ENCODE measurements around the gene IGBP1.

DNA sequence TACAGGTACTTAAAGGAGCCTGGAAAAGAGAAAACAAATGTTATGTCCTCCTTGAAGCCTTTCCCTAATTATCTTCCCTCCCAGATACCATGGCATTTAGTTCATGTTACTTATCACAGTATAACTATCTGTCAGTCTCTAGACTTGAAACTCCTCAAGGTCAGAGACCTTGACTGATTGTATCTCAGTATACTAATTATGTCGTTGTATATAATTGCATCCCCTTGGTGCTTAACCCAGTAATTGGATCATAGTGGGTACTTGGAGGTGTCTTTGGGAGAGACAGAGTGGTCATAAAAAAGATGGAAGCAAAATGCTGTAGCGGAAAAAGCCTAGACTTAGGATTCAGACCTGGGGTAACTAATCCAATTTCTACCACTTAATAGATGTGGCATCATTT, 8.1 kb downstream of the IGBP1 start:
- TF ChIP-seq, protein P1, sequence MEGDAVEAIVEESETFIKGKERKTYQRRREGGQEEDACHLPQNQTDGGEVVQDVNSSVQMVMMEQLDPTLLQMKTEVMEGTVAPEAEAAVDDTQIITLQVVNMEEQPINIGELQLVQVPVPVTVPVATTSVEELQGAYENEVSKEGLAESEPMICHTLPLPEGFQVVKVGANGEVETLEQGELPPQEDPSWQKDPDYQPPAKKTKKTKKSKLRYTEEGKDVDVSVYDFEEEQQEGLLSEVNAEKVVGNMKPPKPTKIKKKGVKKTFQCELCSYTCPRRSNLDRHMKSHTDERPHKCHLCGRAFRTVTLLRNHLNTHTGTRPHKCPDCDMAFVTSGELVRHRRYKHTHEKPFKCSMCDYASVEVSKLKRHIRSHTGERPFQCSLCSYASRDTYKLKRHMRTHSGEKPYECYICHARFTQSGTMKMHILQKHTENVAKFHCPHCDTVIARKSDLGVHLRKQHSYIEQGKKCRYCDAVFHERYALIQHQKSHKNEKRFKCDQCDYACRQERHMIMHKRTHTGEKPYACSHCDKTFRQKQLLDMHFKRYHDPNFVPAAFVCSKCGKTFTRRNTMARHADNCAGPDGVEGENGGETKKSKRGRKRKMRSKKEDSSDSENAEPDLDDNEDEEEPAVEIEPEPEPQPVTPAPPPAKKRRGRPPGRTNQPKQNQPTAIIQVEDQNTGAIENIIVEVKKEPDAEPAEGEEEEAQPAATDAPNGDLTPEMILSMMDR (IDR thresholded peaks at IDR 0.05) = no peak
- TF ChIP-seq POLR2AphosphoS5 (IDR thresholded peaks at IDR 0.05) = no peak
- no peak for TF ChIP-seq POLR2A (IDR thresholded peaks at IDR 0.05)
